SKM-1 treated with dmso at 0.1 percent for 144 hours (cell line): ENCODE results near the gene ENTREP1.

Experiments
- DNase-seq: peaks from one replicate; lab custom pipeline; 2025; ENCODE audit not compliant: unreplicated experiment; lab: John Stamatoyannopoulos, UW

The ENTREP1 gene

DNA sequence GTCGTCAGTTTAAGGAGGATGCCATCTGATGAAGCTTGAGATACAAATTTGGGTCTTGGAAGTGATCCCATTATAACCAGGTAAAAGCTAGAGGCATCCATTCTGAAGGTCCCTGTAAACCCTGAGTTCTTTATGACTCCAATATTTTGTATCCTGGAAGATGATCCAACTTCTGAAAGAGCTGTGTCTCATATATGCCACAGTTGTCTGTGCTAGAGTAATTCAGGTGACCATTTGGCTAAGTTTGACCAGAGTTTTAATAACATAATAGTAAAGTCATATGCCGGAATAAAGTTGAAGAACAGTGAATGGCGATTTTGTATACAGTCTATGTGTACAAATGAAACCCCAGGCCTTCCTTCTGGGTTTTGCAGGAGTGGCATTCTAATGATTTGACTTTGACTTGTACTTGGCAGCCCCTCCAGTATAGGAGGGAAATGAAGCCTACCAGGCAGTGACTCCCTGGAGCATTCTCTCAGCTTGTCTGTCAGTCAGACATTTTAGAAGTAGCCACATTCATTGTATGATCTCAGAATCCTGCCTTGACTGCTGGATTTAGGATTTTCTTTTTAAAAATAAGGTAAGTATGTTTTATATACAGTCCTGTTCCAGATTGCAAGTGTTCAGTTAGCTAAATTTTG, 39.6 kb downstream of the ENTREP1 start:
- no peak for DNase-seq

DNA sequence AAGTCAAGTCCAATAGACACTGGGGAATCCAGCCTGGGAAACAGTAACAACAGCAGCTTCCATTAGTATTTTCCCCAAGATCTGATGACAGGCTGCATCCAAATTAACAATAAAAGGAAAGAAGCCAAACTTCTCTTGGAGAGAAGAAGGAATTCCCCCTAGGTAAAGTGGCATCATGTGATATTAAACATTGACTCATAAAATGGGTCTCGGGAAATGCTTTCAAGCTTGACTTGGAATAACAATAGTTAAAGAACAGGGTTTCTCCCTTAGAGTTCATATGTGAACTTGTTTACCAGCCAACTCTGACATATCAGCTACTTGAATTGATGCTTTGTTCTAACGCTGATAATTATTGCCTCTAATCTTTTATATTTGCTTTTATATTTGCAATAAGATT, 45.4 kb downstream of the ENTREP1 start:
- DNase-seq = no peak

DNA sequence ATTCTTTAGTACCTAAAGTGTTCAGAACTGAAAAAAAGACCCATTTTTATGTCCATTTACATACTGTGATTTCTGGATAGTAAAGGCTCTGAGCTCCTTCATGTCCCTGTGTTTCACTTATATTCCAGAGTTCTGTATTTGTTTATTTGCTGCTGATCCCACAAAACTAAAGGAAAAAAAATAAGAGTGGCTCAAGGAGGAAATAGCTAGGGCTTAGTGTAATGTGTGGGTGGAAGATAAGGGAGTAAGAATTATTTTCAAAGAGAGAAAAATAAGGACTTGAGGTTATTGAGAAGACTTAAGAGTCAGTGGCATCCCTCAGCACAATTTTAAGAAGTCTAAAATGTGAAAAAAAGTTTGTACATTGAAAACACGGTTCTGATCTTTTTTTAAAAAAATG, 46.0 kb downstream of the ENTREP1 start:
- no peak for DNase-seq

DNA sequence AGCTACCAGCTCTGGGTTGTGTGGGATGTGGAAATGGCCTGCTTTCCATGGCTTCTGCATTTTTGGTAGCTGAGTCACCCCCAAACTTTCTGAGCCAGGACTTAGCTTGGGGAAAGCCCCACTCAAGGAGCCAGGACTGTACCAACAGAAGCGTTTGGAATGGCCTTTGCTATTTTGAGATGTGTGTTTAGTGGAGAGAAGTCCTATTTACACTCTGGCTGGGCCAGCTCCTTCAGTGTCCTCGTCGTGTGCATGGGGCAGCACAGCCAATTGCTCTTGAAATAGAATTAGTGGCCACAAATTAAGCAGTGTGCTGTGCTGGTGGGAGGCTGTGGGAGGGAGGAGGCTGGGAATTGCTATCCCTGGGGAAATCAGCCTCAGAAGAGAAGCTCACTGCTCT, 51.6 kb downstream of the ENTREP1 start:
- DNase-seq = no peak

DNA sequence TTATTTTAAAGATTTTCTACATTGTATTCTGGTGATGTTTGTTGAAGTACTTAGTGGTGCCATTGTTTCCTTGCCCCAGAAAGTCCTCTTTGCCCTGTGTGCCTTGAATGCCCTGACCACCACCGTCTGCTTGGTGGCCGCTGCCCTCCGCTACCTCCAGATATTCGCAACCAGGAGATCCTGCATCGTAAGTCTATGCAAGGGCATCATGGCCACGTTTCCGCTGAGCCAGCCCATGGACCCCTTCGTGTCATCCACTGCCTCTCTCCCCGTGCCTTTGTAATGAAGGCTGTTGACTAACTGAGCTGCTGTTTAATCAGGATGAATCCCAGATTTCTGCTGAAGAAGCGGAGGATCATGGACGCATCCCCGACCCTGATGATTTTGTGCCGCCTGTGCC, 52.3 kb downstream of the ENTREP1 start:
- DNase-seq = no peak

DNA sequence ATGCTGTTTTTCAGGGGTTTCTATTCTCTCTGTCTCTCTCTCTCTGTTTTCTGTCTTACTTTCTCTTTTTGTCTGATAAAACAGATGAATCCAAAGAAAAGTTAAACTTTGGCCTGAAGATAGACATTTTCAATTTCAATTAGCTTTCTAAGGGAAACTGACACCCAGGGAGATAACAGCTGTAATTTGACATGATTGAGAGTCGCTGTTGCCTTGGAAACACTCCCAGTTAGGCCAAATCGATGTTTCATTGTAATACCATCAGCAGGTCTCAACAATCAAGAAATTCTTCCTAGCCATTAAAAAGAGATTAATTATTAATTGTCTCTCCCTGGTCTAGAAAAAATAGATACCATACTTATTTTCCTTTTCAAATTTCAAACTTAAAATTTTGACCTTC, 53.0 kb downstream of the ENTREP1 start:
- DNase-seq = no peak

DNA sequence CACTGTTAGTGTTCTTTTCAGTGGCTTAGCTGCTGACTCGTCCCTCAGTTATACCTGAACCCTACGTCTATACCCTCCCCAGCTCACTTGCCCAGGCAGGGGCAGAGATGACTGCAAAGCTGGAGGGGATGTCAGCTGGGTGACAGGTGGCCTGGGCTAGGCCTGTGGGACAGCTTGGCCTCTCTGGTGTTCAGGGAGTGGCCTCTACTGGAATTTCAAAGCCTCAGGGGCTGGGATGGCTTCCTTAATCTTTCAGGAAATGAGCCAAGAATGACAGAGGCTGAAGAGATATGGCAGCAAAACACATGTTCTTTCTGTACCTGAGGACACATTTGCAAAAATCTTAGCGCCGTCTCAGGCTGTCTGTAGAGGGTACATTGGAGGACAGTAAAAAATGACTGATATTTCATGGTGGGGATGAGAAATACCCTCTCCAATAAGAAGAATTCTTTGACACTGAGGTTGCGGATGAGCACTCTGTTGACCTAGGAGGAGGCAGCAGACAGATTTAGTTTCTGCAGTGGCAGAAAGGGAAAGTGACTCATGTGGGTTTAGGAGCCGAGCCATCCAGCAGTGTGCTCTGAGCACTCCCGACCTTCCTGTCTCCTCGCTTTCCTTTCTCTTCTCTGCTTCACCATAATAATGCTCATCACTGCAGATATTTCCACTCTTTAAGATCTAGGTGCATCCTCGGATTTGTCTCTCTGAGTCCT, 54.4 kb downstream of the ENTREP1 start:
- DNase-seq = no peak

DNA sequence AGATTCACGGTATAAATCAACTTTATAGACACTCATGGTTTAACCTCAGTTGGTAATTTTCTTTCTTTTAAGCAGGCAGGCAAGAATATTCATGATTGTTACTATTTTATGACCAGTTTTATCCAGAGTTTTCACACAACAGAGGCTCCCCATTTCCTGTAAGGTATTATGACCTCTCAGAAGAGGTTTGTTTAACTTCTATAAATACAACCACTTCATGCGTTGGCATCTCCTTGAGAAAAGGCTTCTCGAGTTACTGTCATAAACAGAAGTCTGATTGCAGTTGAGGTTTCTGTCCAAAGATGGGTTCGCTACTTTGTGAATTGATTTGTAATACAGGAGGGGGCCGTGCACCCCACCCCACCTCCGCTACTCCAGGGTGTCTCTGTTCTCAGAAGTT, 55.3 kb downstream of the ENTREP1 start:
- DNase-seq = no peak

DNA sequence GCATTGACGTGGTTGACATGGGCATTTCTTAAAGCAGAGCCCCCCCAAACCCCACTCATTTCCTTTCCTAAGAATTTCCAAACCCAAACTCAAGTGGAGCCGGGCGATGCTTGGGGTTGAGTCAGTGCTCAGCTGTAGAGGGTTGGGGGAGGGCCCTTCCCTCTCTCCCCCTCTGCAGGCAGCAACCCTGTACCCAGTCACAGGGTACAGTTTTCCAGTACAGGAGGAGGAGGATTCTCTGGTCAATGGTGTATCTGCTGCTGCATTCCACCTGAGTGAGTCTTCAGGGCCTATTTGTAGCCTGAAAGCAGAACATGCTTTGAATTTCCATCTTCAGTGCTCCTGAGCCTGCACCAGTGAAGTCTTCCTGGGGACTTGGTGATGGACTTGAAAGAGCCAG, 55.8 kb downstream of the ENTREP1 start:
- no peak for DNase-seq

DNA sequence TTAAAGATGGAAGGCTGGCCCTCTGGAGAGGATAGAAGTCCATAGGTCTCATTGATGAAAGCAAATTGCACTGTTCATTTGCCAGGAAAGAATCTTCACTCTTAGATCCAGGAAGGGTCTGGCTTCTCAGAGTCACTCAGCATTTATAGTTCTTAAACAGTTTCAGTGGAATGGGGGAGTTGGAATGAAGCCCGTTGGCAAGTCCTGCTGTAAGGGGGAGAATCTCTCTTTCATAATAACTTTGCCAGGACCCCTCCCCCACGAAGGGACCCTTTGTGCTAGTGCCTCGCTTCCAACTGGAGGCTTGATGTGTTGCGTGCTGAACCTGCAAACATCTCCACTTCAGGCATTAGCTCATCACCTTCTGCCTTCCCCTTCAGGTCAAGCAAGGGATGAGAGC, 57.1 kb downstream of the ENTREP1 start:
- no peak for DNase-seq

DNA sequence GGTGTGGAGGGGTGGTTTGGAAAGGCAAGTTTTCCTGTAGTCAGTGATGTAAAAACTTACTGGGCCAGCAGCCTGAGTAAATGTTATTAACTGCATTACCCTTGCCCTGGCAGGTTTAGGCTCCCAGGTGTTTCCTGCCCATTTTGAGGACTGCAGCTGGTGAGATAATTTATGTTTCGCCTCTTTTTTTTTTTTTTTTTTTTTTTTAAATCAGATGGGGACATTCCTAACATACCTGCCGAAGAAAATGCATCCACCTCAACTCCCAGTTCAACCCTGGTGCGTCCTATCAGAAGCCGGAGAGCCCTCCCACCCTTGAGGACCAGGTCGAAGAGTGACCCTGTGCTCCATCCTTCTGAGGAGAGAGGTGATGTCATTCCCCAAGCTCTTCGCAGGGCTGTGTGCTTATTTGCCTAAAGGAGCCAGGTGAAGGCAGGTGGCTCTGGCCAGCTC, 60.6 kb downstream of the ENTREP1 start:
- DNase-seq = no peak

DNA sequence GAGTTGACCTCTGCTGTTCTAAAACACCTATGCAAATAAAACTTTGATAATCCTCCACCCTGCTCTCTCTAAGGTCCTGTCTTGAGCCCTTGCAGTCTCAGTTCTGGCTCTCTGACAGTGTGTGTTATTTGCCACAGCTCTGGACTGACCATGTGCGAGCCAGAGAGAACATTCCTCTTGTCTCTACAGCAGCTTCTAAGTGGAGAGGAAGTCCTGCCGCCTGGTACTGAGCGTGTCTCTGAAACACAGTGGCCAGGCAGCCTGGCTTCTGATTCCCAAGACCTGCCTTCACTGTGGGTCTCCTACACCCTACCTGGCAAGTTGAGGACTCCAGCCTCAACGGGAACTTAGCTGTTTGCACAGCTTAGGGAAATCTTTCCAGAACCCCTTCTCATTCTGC, 61.6 kb downstream of the ENTREP1 start:
- DNase-seq = no peak

DNA sequence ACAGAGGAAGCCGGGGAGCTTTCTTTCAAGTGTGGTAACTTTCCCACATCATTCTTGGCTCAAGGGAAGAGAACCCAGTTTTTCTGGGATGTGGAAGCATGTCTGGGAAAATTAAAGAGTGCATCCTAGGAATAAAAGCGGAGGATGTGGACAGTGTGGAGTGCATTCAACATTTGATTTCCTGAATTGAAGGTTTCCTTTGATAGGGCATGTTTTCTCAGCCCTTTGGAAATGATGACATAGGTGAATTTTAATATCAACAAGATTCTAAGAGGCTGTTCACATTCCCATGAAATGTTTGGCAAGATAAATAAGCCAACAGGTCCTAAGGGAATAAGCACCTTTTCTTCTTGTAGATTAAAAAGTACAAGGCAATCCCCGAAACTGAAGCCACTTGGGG, 63.6 kb downstream of the ENTREP1 start:
- DNase-seq = no peak

DNA sequence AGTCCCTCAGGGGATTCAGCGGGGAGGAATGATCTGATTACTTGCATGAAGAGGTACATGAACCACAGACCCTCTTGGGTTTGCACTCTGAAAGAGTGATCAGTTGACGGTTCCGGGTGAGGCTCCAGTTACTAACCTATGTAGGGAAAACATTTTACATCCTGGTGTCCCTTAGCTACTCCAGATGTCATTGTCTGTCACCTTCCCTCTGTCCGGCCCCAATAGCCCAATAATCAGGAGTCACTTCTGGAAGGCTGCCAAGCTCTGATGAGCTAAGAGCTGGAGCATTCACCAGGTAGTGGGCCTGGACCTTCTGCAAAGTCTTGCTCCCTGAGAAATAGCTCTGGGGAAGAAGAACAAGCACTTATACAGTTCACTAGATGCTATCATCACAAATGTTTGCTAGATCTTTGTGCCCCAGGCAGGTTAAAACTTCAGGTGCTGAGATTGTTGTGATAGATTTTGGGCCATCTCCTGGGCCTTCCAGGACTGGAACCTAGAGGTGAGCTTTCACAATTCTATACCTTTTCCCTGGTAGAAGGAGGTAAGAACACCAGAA, 64.5 kb downstream of the ENTREP1 start:
- no peak for DNase-seq

DNA sequence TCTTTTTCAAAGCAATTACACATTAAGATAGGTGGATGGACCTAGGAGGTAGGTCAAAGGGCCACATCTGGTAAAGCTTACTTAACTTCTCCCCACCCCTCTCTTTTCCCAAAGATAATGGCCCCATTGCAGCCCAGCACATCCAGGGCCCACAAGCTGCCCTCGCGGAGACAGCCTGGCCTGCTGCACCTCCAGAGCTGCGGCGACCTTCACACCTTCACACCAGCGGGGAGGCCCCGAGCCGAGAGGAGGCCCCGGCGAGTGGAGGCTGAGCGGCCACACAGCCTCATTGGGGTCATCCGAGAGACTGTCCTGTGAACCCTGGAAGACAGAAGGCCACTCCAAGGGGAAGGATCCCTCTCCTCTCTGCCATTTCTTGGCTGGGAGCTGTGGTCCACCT, 66.5 kb downstream of the ENTREP1 start:
- DNase-seq = no peak

DNA sequence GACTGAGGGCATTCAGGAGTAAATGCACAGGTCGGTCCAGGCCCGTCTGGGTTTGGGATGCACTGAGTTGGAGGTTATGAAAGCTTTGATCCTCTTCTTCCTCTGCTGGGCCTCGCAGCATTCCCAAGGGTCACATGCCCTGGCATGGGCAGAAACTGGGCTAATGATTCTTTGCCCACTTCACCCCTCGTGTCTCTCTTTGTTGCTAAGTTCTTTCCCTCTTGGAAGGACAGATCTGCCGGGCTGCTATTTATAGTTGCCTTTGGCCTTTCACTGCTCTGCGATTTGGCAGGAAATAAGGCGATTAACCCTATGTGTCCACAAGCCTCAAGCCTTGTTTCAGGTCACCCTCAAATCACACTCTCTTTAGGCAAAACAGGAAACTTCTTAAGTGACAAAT, 66.9 kb downstream of the ENTREP1 start:
- DNase-seq = no peak

DNA sequence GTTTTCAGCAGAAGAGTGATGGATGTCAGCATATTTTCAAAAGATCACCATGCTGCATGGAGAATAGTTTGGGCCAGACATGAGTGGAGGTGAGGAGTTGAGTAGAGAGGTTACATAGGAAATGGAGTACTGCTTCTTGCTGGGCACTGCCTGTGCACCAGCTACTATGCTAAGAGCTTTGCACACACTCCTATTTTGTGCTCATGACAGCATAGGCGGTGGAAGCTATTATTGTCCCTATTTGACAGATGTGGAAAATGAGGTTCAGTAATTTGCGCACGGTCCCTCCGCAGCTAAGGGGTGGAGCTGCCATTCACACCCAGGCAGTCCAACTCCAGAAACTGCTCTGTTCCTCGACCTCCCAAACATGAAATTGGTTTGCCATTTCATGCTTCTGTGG, 67.8 kb downstream of the ENTREP1 start:
- no peak for DNase-seq

DNA sequence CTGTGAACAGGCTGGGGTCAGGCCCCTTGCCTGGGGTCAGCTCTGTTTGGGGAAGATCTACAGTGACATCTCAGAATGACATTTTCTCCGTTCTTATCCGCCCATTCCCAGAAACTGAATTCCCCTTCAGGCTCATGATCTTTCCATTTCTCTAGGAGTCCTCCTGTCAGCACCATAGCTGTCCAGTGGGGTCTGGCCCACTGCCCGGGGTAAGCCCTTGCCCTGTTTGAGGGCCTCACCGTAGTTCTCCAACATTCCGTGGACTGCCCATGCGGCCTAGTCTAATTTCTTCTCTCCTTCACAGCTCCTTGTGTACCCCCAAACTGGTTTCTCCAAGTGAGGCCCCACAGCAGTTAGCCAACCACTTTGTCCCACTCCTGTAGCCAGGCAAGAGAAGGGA, 68.4 kb downstream of the ENTREP1 start:
- no peak for DNase-seq

DNA sequence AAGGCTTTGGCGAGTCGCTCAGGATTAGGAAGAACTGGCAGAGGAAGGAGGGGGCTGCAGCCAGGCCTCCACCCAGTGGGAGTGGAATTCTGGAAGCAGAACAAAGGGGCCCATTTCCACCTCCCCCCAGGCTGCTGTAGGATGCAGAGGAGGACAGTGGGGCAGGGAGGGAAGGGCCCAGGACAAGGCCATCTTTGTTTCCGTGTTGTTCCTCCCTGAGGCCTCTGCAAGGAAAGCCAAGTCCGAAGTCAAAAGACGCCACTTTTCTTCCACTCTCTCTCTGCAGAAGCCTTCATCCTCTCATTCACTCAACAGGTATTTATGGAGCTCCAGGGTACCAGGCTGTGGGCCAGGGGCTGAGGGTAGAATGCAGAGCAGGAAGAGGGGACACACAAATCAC, 70.7 kb downstream of the ENTREP1 start:
- DNase-seq = no peak

DNA sequence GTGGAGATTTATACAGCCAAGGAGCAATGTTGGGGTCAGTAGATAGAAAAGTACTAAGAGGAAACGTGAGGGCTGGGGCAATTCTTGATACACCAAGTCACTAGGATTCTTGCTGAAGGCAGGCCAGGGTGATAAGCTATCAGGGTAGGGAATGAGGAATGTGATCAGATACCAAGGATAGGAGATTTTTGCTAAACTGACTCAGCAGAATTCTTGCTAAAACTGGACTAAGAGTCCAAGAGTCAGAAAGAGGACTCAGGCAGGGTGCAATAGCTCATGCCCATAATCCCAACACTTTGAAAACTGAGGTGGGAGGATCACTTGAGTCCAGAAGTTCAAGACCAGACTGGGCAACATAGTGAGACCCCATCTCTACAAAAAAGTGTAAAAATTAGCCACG, 71.7 kb downstream of the ENTREP1 start:
- DNase-seq = no peak

DNA sequence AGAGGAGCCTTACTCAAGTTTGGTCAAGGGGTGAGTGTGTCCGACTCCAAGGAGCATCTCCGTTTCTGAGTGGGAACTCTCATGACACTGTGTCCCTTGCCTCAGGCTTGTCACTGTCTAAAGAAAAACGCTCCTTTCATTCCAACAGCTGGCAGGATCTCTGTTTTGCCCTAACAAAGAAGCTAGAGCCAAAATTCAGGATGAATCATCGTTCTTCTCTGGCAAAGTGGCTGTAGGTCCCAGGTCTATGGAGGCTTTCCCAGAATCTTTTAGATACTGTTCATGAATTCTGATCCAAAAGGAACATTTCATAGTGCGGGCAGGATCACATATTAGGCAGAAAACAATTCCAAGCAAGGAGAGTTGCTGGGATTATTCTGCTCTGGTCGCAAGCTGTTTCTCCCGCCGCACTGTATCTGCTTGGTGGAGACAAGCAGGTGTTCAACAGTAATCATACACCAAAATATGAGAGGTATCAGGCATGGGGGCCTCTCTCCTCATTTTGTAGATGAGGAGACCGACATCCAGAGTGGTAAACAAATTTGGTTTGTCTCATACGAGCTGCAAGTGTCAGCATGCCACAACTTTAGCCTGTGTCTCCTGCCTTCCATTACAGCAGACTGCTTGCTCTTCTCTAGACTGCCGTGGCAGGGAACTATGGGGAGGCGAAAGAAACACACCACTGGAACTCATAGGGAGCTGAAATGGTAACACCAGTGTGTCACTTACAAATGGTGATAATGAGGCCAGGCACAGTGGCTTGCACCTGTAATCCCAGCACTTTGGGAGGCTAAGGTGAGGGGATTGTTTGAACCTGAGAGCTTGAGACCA, 72.6 kb downstream of the ENTREP1 start:
- DNase-seq = no peak

DNA sequence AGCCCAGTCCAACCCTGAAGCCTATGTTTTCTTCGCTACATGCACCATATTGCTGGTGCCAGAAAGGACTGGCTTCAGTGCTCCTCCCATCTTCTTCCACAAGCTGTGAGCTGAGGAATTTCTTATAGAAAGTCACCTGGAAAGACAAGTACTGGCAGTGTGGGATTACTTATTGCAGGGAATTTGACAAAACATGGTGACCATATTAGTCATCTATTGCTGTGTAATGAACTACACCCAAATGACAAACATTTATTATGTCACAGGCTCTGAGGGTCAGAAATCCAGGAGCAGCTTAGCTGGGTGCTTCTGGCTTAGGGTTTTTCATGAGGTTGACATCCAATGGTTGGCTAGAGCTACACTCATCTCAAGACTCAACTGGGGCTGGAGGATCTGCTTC, 75.5 kb downstream of the ENTREP1 start:
- DNase-seq = no peak
